HG02885 (cell line): ENCODE results near the gene SEC11C.

Source experiments
- ATAC-seq: cut with Tn5 transposase; IDR thresholded peaks from one replicate; pipeline ENCODE4 v1.9.1; 2021; ENCODE audit warnings: mild to moderate bottlenecking; ENCODE audit not compliant: unreplicated experiment, poor library complexity

Gene SEC11C

DNA sequence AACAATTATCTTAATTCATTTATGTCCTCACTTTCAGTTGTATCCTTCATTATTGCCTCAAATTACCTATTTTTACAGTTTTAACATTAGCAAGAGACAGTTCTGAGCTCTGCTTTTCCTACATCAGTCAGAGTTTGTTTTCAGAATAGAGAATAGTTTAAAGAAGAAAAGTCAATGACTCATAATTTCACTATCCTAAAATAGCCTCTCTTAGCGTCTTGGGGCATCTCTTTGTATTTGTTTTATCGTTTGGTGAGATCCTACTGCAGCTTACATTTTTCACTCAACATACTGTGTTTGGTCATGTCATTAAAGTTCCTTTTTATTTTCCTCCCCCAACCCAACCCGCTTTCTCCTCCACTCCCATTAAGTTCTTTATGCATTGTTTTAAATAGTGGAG, 3.8 kb downstream of the SEC11C start:
- peak; percentile 18 for ATAC-seq

GRCh38 chr18:59144483-59144882, 4.8 kb downstream of the SEC11C start:
- no peak for ATAC-seq

- no peak for ATAC-seq
Measured at GRCh38 chr18:59145055-59145454, 5.4 kb downstream of the SEC11C start.

GRCh38 chr18:59148192-59148591, 8.5 kb downstream of the SEC11C start:
- no peak for ATAC-seq

GRCh38 chr18:59149007-59149406, 9.3 kb downstream of the SEC11C start:
- no peak for ATAC-seq

- ATAC-seq, result no peak
Measured at GRCh38 chr18:59149416-59149815, 9.7 kb downstream of the SEC11C start.

DNA sequence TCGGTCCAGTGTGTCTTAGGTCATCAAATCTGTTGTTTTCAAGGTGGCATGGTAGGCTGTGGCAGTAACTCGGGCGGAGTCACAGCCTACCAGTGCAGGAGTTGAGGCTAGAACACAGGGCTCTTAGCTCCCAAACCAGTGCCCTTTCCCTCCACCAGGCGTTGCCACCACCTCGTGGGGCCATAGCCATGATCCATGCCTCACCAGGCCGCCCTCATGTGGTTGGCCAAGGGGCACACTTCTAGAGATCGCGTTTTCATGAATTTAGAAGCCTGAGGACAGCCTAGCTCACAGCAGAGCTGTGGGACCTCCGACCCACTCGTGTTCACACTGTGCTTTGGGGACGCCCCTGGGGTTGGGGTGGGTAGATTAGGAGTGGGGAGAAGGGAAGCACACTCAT, 10.6 kb downstream of the SEC11C start:
- ATAC-seq, result no peak

DNA sequence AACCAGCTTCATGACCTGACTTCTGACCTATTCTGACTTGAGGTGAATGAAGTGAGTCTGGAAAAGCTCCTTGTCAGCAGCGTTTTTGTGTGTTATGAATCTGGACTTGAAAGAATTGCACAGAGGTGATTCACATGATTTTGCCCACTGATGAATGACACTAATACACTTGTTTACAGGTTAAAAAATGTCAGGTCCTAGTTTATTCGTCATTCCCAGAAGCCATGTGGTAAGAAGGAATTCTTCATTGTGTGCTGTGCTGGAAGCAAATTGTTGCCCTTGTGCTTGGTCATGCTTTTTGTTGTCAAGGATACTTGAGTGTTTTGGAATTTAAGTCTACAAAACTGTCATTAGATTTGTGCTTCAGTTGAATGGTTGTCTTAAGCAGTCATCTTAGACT, 15.5 kb downstream of the SEC11C start:
- no peak for ATAC-seq

DNA sequence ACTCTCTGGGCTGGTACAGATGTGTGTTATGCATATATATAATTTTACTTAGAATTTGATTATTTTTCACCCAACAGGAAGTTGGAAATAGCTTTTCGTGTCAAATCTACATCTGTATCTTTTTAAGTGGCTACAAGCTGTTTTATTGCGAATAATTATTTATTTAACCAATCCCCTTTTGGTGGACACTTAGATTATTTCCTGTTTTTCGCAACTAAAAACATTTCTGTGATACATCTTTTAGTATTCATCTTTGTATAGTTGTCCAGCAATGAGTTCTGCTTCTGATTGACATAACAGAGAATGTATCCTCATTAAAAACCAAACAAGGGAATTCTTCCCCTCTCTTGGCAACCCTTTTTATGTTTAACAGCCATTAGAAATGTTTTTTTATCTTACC, 16.6 kb downstream of the SEC11C start:
- no peak for ATAC-seq

GRCh38 chr18:59159265-59159664, 19.6 kb downstream of the SEC11C start:
- ATAC-seq, result no peak

GRCh38 chr18:59159986-59160385, 20.3 kb downstream of the SEC11C start:
- no peak for ATAC-seq

- no peak for ATAC-seq
Measured at GRCh38 chr18:59172664-59173249, 33.1 kb downstream of the SEC11C start.

- no peak for ATAC-seq
Measured at GRCh38 chr18:59177485-59177884, 37.8 kb downstream of the SEC11C start.

DNA sequence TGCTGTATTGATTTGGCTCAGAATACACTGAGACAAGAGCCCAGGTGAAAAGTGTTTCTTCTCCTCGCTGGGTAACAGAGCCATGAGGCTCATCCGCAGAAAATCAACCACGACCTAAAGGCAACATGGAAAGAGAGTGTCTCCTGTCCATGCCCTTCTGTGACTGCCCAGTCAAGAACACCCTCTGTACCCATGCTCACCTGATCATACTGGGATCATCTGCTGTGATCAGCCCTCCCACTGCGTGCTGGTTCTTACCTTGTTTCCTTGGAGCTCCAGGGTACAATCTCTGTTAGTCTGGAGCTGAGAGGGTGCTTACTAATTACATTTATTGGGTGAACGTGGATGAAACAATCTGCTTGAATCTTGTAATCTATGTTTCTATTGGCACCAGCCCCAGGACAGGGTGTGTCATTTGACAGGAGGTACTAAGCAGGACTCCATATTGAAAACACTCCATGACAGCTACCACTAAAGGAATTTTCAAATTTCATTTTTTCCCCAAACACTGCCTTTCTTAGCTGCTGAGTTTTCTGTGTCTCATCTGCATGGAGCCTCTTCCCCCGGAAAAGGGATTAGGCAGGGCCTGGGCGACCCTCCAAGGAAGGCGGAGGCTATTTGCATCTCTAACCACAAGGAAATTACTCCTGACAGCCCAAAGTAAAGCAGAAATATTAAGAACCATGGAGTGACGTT, 40.6 kb downstream of the SEC11C start:
- no peak for ATAC-seq

- no peak for ATAC-seq
Measured at GRCh38 chr18:59182673-59183072, 43.0 kb downstream of the SEC11C start.

GRCh38 chr18:59189008-59189407, 49.3 kb downstream of the SEC11C start:
- no peak for ATAC-seq

- no peak for ATAC-seq
Measured at GRCh38 chr18:59189746-59190145, 50.1 kb downstream of the SEC11C start.

DNA sequence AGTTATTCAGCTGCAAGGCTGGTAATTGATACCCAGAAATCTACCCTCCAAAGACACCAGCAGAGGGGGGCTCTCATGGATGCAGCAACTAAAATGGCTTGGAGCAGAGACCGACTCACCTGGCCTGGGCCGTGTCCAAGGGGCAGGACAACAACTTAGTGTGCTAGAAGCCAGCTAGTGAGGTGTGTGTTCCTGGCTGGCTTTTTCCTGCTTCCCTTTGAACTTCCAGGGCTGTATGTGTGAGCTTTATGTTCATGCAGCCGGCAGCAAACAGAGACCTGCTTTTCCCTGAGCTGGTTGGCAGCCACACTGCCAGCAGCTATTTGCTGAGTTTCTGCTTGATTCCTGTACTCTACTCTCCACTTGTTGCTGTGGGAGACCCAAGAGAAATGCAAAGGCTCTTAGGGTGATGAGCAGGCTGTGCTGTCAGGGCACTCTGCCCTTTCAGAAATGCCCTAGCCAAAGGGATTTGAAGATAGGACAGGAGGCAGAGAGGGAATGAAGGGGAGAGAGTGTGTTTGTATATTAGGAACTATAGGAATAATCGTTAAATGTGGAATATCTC, 56.6 kb downstream of the SEC11C start:
- no peak for ATAC-seq

DNA sequence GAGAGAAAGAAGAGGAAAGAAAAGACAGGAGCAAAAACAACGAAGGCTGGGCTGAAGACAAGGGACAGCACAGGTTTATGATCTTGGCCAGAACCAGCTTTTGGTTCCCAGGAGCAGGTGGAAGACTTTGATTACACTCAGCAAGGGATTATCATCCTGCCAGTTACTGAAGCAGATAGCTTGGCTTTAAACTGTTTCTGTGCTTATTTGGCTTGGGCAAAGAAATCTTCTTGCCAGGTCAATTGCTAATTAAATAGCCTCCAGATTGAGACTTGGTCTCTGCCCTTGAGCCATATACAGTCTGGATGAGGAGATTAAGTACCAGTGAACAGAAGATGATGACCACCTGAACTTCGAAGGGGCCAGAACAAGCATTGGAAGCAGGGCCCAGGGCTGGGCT, 58.0 kb downstream of the SEC11C start:
- no peak for ATAC-seq

GRCh38 chr18:59198215-59198614, 58.5 kb downstream of the SEC11C start:
- no peak for ATAC-seq

GRCh38 chr18:59200787-59201186, 61.1 kb downstream of the SEC11C start:
- no peak for ATAC-seq

GRCh38 chr18:59202258-59202820, 62.7 kb downstream of the SEC11C start:
- ATAC-seq, result no peak
